H1 (cell line): Measurements from ENCODE around the gene KANSL1.

Experiments
- BACH1 ChIP-seq: IDR thresholded peaks from 2 replicates; pipeline ENCODE4 v1.6.1; 2012; ENCODE audit warnings: low read length, improper control_type of control experiment
- EP300 ChIP-seq, 2 experiments: IDR thresholded peaks; 1 replicate in 1 of 2; 2 replicates in 1 of 2; pipeline ENCODE4 v1.6.1; 2011 to 2012; ENCODE audit warnings: low read depth in 2 of 2, low read length in 2 of 2, mild to moderate bottlenecking in 2 of 2, borderline replicate concordance in 1 of 2, inconsistent platforms in 1 of 2, moderate library complexity in 1 of 2
- MAFK ChIP-seq: IDR thresholded peaks from 2 replicates; pipeline ENCODE4 v1.6.1; 2012; ENCODE audit warnings: low read depth, mild to moderate bottlenecking, improper control_type of control experiment, low read length
- POLR2A ChIP-seq, 2 experiments: IDR thresholded peaks; 1 replicate in 1 of 2; 2 replicates in 1 of 2; pipeline ENCODE4 v1.6.1; 2011; ENCODE audit warnings: low read depth in 2 of 2, low read length in 2 of 2, mild to moderate bottlenecking in 2 of 2; ENCODE audit errors: control extremely low read depth in 1 of 2
- RBBP5 ChIP-seq: IDR thresholded peaks from 2 replicates; pipeline ENCODE4 v1.7.1; 2012; ENCODE audit warnings: low read depth, mild to moderate bottlenecking, inconsistent platforms, low read length, moderate library complexity, borderline replicate concordance
- SAP30 ChIP-seq: fragments of 300-600 bp; sonication (generic); IDR thresholded peaks from 2 replicates; pipeline ENCODE4 v1.7.1; 2012; ENCODE audit warnings: low read length, moderate library complexity, mild to moderate bottlenecking, inconsistent platforms; ENCODE audit not compliant: insufficient read depth, insufficient replicate concordance
- ZNF274 ChIP-seq: IDR thresholded peaks from 2 replicates; pipeline ENCODE4 v1.7.0; 2012; ENCODE audit warnings: low read length, borderline replicate concordance; ENCODE audit errors: extremely low read depth
- TF ChIP-seq, protein P1 (sequence below), 3 experiments: IDR thresholded peaks; 1 replicate in 2 of 3; 2 replicates in 1 of 3; pipeline versions ENCODE4 v1.5.1 to v1.6.1; 2011; ENCODE audit warnings: low read length in 3 of 3, mild to moderate bottlenecking in 3 of 3, inconsistent platforms in 2 of 3, low read depth in 1 of 3, moderate library complexity in 1 of 3; ENCODE audit not compliant: insufficient read depth in 1 of 3; ENCODE audit errors: control extremely low read depth in 1 of 3

DNA sequence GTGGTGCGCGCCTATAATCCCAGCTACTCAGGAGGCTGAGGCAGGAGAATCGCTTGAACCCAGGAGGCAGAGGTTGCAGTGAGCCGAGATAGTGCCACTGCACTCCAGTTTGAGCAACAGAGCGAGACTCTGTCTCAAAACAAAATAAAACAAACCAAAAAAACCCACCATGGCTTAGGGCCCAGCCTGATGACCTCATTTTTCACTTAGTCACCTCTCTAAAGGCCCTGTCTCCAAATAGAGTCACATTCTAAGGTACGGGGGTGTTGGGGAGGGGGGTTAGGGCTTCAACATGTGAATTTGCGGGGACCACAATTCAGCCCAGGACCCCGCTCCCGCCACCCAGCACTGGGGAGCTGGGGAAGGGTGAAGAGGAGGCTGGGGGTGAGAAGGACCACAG is 195.6 kb downstream of the KANSL1 start:
- no peak for TF ChIP-seq POLR2A (IDR thresholded peaks at IDR 0.05; ENCODE audit: control extremely low read depth in 1 of 2, low read depth in 2 of 2, low read length in 2 of 2)
- TF ChIP-seq ZNF274, result no peak
- TF ChIP-seq MAFK, result no peak
- no peak for TF ChIP-seq RBBP5
- no peak for TF ChIP-seq SAP30
- no peak for TF ChIP-seq BACH1
- TF ChIP-seq, protein P1, sequence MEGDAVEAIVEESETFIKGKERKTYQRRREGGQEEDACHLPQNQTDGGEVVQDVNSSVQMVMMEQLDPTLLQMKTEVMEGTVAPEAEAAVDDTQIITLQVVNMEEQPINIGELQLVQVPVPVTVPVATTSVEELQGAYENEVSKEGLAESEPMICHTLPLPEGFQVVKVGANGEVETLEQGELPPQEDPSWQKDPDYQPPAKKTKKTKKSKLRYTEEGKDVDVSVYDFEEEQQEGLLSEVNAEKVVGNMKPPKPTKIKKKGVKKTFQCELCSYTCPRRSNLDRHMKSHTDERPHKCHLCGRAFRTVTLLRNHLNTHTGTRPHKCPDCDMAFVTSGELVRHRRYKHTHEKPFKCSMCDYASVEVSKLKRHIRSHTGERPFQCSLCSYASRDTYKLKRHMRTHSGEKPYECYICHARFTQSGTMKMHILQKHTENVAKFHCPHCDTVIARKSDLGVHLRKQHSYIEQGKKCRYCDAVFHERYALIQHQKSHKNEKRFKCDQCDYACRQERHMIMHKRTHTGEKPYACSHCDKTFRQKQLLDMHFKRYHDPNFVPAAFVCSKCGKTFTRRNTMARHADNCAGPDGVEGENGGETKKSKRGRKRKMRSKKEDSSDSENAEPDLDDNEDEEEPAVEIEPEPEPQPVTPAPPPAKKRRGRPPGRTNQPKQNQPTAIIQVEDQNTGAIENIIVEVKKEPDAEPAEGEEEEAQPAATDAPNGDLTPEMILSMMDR (IDR thresholded peaks at IDR 0.05; ENCODE audit: control extremely low read depth in 1 of 3, insufficient read depth in 1 of 3, low read depth in 1 of 3, low read length in 3 of 3), result no peak
- no peak for TF ChIP-seq EP300 (IDR thresholded peaks at IDR 0.05; ENCODE audit: borderline replicate concordance in 1 of 2, low read depth in 2 of 2, low read length in 2 of 2)
